ENCODE measurements around the gene GALK2. TPM values are rescaled to one million over a fixed set of nuclear protein-coding genes. Genes with fewer than 3 reads are reported as not detected.
"Not testable (repeated sequence)": the region's sequence is repeated elsewhere in the genome, so short reads cannot be mapped to it uniquely, and the experiment has no call there.

Gene GALK2
- total RNA-seq, 1 donor from 2014 or later = 36.5 TPM

DNA sequence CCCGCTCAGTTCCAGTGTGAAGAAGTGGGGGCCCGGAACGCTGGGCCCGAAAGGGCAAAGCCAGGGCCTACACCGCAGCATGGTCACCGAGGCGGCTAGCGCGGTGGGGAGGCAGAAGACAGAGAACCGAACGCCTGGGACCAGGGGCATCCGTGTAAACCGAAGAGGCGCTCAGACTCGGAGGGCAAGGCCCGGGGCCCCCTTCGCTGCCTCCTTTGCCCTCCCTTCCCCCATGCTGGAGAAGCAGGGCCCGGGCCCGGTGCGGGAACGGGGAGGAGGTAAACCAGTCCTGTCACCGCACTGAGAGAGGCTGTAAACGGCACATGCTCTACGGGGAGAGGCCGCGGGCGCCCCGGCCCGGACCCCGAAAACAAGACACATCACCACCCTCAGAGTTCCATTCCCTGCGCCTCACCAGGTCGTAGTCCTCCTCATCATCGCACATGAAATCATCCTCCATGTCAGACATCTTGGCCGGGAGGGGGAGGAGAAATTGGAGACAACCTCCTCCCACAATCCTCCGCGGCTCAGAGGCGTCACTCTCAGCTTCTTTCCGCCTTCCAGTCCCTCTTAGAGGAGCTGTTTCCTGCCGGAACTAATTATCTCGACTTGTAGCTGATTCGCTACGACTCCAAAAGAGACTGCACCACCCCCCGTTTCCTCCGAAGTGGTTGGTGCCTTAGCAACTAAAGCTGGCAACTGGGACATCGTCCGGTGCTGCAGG, 14.8 kb upstream of the GALK2 start, which contains the start of gene COPS2:
Gene COPS2, minus strand, starts transcription at position 490 of the 724 bp plus-strand sequence. Its CDS starts 21 bp downstream, at position 469.
- ATAC-seq (peak; percentile 99), DNase-seq (ENCODE audit: missing footprints) (peak; percentile 91)
- intact Hi-C loops (cut with DNase I) = loop anchor here (10.0 kb wide), 2 partner anchors 270 to 470 kb away; partner anchors contain the start of genes DTWD1, FAM227B and FGF7

DNA sequence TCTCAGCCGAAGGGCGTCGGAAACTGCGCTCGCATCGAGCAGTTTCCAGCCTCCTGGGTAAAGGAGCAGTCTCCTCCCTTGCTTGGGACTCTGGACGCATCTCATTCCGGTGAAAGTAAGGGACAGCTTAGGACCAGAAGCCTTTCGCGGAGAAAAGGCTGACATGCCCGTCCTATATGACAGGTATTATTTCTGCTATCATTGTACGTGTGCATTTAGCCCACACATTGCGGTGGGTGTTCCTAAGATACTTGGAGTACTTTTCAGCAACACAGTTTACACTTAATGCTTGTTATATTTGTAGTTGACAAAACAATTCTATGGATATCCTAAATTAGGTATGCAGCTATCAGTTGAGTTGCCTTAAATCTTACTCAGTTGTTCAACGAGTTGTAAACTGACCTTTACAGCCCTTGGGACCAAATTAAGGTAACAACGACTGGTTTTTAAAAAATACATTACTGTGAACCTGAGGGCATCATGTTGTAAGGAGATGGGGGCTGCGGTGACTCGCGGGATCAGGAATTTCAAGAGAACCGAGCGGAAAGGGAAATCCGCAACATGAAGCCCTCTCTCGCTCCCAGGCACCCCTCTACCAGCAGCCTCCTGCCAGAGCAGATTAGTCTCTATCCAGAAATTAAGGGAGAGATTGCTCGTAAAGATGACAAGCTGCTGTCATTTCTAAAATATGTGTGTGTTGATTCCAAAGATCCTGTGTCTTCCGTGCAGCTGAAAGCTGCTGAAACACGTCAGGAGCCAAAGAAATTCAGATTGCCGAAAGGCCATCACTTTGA, 14.0 kb upstream of the GALK2 start:
- intact Hi-C loops (cut with DNase I) = loop anchor here (10.0 kb wide), 2 partner anchors 269 to 469 kb away; partner anchors contain the start of genes DTWD1, FAM227B and FGF7
- ATAC-seq = no peak
- no peak for DNase-seq (ENCODE audit: missing footprints)

DNA sequence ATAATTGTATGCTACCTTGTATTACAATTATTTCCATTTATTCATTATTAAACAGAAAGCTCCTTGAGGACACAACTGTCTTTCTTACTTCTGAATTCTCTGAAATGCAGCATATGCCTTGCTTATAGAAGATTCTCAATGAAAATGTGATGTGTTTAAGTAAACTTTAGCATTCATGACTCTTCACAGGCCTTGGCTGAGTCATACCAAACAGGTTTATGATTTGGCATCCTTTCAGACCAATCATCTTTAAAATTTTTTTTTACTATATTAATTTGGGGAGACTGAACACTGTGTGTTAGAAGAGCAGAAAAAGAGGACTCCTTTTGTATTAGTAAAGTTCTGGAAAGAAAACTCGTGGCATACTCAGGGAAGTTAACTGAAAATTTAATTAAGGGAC, 6.4 kb upstream of the GALK2 start:
- intact Hi-C loops (cut with DNase I) = no loop called here
- DNase-seq (ENCODE audit: missing footprints) (no peak), ATAC-seq (no peak)

DNA sequence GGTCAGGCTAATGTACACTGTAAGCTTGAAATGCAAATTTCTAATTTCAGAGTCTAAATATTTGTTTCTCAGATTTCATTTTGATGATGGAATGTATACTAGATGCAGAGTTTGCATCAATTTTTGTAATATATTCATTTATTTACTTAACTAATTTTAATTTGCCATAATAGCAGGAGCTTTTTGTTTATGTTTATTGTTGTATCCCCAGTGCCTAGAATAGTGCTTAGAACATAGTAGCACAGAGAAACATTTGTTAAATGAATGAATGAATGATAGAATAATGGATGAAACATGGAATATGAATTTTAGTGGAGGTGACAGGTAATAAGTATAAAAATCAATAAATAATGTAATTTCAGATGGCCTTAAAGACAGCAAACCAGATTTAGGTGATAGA, 5.2 kb upstream of the GALK2 start:
- intact Hi-C loops (cut with DNase I) = no loop called here
- ATAC-seq (no peak), DNase-seq (ENCODE audit: missing footprints) (no peak)

DNA sequence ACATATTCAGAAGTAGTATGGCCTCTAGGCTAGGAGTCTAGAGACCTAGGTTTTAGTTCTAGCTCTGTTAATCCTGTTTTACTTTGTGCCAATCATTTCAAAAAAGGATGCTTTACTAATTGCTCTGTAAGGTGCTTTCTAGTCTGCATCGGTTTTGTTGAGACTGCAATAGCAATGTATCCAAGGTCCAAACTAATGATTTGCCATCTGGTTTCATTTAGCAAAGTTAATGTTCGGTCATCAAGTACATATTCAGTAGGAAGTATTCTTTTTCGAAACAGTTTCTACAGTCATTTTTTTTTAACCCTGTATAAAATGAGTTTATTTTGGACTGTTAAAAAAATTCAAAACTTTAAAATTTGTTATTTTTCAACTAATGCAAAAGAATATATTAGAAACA, 2.0 kb upstream of the GALK2 start:
- ATAC-seq (no peak), DNase-seq (ENCODE audit: missing footprints) (no peak)
- intact Hi-C loops (cut with DNase I) = no loop called here

DNA sequence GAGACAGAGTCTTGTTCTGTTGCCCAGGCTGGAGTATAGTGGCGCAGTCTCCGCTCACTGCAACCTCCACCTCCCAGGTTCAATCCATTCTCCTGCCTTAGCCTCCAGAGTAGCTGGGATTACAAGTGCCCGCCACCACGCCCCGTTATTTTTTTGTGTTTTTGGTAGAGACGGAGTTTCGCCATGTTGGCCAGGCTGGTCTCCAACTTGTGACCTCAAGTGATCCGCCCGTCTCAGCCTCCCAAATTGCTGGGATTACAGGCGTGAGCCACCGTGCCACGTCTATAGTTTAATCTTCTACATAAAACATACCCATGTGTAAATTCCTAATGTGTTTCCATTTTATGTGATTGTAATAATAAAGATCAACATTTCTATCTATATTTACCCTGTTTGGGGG, 1.7 kb downstream of the GALK2 start:
- DNase-seq (ENCODE audit: missing footprints) (no peak), ATAC-seq (no peak)
- intact Hi-C loops (cut with DNase I) = no loop called here

DNA sequence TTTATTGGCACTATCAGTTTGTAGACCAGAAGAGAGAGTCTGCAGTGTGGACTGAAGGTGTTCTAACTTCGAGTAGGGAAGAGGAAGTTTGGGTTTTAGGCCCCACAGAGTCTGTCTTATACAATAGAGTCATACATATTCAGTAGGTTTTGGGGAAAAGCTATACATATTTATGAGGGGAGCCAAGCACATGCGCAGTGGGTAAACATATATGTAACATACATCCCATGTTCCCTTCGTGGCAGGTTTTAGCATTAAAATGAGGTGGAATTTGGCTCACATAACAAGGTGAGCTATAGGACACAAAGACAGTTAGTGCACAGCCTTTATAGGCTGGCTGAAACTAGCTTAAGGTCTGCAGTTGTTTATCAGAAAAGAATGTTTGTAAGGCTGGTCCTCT, 4.9 kb downstream of the GALK2 start:
- DNase-seq (ENCODE audit: missing footprints) (no peak), ATAC-seq (no peak)
- intact Hi-C loops (cut with DNase I) = no loop called here

DNA sequence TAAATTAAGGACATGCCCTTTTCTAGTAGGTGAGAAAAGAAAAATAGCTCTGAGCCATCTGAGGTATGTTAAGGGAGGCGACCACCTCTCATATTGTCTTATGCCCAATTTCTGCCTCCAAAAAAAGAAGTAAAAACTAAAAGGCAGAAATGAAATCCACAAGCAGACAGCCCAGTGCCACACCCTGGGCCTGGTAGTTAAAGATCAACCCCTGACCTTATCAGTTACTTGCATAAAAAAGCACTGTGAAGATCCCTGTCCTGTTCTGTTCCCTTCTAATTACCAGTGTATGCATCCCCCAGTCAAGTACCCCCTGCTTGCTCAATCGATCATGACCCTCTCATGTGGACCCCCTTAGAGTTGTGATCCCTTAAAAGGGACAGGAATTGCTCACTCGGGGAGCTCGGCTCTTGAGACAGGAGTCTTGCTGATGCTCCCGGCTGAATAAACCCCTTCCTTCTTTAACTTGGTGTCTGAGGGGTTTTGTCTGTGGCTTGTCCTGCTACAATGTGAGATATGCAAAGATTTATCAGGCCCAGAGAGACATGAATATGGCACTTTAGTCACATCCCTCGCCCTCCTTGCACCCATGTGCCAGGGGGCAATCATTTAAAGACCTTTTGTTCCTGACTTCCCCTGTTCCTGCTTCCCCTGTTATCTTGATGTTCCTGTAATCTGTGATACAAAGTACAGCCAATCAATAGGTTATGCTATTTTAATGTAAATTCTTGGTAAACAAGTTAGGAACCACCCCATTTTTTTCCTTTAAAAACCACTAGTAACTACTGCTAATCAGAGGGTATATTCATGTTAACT, 5.7 kb downstream of the GALK2 start:
- ATAC-seq; DNase-seq (ENCODE audit: missing footprints); intact Hi-C loops (cut with DNase I): not testable (repeated sequence)

DNA sequence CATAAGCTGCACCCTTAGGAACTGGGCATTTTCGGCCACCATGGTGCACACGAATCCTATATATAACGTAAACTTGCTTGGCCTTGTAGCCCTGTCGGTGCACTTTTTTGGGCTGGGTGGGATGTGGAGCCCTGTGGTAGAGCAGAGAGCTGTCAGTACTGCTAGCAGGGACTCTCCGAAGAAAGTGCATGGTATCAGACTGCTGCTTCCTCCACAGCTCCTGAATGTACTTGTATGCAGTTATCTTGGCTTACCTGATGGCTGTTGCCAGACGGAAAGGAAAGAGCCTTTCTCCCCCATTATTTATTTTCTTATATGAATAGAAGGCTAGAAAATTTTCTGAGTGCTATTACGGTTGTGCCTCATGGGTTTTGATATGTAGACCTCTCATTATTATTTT, 8.4 kb downstream of the GALK2 start:
- no peak for ATAC-seq
- intact Hi-C loops (cut with DNase I) = no loop called here
- DNase-seq (ENCODE audit: missing footprints) = no peak

DNA sequence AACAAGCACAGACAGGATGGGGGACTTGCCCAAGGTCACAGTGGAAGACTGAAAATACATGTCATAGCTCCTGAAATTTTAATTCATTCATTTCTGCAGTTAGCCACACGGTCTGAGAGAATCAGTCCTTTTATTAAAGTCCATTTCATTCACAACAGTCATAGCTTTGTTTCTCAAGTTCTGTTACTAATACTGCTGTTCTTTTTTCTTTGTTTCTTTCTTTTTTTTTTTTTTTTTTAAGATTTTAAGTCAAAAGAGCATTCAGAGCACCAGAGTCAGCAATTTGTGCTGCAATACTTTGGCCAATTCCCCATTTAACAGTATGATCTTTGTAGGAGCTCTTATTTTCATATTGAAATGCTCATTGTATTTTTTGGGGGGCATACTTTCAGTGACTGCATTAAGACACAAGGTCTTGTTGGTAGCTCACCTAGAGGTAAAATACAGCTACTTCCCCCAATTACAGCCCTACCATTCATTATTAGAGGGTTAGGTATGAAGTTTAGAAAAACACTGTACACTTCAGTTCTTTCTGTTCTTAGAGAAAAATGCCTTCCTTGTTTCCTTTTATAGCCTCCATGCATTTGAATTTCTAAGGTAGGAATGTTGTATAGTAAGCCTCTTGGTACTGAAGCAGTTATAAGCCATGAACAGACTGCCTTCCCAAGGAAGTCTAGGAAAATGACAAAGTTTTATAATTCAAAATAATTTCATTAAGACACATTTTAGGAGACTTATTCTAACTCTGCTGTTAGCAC, 9.6 kb downstream of the GALK2 start:
- ATAC-seq (no peak), DNase-seq (ENCODE audit: missing footprints) (no peak)
- intact Hi-C loops (cut with DNase I) = no loop called here

DNA sequence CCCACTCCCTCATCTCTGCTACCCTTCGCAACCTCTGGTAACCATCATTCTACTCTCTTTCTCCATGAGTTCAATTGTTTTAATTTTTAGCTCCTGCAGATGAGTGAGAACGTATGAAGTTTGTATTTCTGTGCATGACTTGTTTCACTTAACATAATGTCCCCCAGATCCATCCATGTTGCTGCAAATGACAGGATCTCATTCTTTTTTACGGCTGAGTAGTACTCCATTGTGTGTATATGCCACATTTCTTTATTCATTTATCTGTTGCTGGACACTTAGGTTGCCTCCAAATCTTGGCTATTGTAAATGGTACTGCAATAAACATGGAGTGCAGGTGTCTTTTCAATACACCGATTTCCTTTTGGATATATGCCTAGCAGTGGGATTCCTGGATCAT, 12.1 kb downstream of the GALK2 start:
- DNase-seq (ENCODE audit: missing footprints) = no peak
- ATAC-seq = no peak
- intact Hi-C loops (cut with DNase I) = no loop called here

DNA sequence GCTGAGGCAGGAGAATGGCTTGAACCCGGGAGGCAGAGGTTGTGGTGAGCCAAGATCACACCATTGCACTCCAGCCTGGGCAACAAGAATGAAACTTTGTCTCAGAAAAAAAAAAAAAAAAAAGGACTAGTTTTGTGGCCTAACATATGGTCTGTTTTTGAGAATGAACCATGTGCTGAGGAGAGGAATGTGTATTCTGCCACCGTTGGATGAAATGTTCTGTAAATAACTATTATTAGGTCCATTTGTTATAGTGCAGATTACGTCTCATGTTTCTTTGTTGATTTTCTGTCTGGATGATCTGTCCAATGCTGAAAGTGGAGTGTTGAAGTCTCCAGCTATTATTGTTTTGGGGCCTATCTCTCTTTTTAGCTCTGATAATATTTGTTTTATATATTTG, 13.7 kb downstream of the GALK2 start:
- ATAC-seq; DNase-seq (ENCODE audit: missing footprints); intact Hi-C loops (cut with DNase I): not testable (repeated sequence)

DNA sequence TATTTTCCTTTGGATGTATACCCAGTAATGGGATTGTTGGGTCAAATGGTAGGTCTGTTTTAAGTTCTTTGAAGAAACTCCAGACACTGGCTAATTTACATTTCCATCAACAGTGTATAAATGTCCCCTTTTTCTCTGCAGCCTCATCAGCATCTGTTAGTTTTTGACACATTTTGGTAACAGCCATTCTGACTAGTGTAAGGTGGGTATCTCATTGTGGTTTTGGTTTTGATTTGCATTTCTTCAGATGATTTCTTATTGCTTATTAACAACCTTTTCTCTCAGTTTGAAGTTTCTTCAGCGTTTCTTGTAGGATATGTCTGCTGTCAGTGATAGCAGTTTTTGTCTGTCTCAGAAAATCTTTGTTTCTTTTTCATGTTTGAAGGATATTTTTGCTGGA, 15.4 kb downstream of the GALK2 start:
- ATAC-seq (no peak), DNase-seq (ENCODE audit: missing footprints) (no peak)
- intact Hi-C loops (cut with DNase I) = no loop called here

DNA sequence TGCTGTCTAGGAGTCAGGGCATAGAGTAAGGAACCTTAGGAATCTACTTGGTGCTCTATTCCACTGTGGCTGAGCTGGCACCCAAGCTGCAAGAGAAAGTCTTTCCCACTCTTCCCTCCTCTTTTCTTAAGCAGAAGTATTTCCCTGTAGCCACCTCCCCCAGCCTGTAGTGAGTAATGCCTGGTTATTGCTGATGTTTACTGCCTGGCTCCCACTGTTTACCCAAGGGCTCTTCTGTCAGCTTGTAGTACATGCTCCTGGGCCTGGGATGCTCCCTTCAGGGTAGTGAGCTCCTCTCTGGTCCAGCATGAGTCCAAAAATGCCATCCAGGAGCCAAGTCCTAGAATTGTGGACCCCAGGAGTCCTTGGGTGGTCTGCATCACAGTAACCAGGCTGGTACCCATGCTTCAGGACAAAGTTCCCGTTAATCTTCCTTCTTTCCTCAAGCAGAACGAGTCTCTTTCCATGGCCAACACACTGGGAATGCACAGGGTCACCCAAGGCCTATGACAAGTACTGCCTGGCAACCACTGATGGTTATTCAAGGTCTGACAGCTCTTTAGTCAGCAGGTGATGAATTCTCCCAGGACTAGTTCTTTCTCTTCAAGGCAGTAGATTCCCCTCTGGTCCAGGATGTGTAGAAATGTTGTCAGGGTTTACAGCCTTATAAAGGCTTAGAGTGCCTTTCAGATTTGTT, 17.6 kb downstream of the GALK2 start:
- intact Hi-C loops (cut with DNase I) = no loop called here
- DNase-seq (ENCODE audit: missing footprints) (no peak), ATAC-seq (no peak)

DNA sequence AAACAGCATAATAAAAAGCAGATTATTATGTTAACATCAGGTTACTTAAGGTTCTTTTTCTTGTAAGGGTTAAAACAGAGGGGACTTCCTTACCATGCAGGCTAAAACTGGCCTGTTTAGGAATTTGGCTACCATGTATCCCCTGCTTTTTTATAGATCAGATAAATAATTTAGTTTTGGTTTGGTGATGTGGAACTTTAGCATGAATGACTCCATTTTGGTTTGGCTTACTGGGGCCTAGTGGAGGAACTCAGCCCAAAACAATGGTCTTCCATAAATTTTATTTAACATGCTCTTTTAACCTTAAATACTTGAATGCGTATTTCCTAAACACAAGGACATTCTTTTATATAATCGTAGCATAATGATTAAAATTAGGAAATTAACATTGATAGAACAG, 18.9 kb downstream of the GALK2 start:
- no peak for ATAC-seq
- DNase-seq (ENCODE audit: missing footprints) = no peak
- intact Hi-C loops (cut with DNase I) = no loop called here

DNA sequence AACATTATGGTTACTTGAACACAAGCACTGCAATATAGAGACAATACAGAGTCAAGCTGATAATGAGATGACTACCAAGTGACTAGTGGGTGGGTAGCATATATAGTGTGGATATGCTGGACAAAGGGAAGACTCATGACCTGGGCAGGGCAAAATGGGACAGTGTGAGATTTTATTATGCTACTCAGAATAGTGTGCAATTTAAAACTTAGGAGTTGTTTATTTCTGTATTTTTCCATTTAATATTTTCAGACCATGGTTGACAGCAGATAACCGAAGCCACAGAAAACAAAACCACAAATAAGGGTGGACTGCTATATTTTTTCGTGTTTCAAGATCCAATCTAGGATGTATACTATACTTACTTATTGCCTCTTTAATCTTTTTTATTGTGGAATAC, 19.6 kb downstream of the GALK2 start:
- no peak for ATAC-seq
- intact Hi-C loops (cut with DNase I) = no loop called here
- DNase-seq (ENCODE audit: missing footprints) = no peak

DNA sequence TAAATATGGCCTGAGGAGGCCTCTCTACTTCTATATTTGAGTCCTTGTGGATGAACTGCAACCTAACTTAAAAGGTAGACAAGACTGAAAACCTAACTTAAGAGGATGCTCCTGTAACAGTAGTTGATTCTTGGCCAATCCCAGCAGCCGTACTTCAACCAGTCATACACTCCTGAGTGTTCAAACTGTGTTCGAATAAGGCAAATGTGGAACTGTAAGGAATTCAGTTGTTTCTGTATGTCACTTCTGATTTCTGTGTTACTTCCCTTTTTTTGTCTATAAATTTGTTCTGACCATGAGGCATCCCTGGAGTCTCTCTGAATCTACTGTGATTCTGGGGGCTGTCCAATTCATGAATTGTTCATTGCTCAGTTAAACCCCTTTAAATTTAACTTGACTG, 20.5 kb downstream of the GALK2 start:
- intact Hi-C loops (cut with DNase I) = no loop called here
- DNase-seq (ENCODE audit: missing footprints) (no peak), ATAC-seq (no peak)

DNA sequence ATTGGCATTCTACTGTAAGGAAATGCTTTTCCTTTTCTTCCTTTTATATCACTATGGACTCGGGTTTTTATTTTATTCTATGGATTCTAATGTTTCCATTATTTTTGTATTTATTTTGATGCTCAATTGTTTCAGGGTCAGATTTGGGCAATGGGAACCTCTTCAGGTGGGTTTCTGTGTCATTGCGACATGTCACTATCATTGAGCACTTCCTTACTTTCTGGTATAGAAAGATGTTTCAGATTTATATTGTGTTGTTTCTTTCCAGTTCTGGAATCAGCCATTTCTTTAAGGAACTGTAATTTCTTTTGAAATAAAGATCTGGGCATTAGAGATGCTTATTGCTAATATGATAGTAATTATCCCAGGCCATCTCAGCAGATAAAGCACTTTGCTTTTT, 21.8 kb downstream of the GALK2 start:
- intact Hi-C loops (cut with DNase I) = no loop called here
- no peak for ATAC-seq
- DNase-seq (ENCODE audit: missing footprints) = no peak
